Measurements from ENCODE around the gene LNPEP. TPM values are rescaled to one million over a fixed set of nuclear protein-coding genes. Genes with fewer than 3 reads are reported as not detected.

The LNPEP gene
- total and polyA plus RNA-seq, 2 of the 13 experiments (the other 11 are each of a cell fraction or from before 2014, with no cell fraction given) = 8.0 to 16.9 TPM

DNA sequence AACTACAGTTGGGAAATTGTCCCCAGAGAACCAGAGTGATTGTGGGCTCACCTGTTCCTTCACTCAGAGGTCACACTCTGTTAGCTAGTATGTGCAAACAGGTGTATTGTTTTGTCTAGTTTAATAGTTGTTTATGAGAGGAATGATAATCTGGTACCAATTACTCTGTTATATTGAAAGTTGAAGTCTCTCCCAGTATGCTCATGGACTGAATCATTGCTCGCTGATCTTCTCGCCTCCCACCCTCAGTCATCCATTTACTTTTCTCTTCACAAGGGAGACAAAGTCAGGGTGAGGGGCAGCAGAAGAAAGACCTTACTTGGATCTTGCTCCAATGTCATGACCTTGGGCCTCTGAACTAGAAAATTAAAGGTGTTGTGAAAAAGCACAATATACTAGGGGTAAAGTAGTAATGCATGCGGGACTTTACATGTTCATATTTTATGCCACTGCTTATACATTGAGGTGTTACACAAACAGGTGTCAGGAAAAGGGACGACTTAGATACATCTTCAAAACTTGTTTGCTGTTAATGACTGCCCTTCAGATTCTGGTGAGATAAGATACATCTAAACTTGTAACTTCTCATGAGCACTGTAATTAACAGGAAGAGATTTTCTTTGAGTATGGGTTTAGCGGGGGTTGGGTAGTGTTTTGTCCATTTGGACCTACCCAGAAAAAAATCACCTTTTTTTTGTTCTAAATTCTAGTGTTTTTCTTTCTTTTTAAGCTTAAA is 36.9 kb downstream of the LNPEP start:
- 96% methylated on average over 5 of the region's 5 CpGs for WGBS (ENCODE audit: low lambda C conversion rate)
- in situ Hi-C loops (cut with HindIII; ENCODE audit: extremely low pct_ligation_motif_present, low pct_unique_long_range_greater_than_20kb) = no loop called here
- CTCF ChIA-PET (ENCODE audit: low intra/inter-chr PET ratio, low total read pairs) = no interaction called here
- Histone ChIP-seq H3K27me3 (ENCODE audit: control insufficient read depth in 1 of 2, insufficient read depth in 2 of 2, low read length in 2 of 2) (no peaks in the 10 kb centered on the region), H3K4me2 (ENCODE audit: low read depth, low read length) (no peak overlapping the region), H3K4me3 (replicated peaks in 1 of 3; ENCODE audit: insufficient read depth in 1 of 3, low read depth in 2 of 3, low read length in 3 of 3) (no peak overlapping the region), H3K4me1 (ENCODE audit: insufficient read depth, low read length) (peaks cover 13% of the 10 kb centered on the region; the same call in 1 of the 2 replicates), H3K9me3 (ENCODE audit: low read length) (no peaks in the 10 kb centered on the region), H3K36me3 (replicated peaks in 1 of 2; ENCODE audit: control insufficient read depth in 1 of 2, insufficient read depth in 2 of 2, low read length in 2 of 2) (no peaks in the 10 kb centered on the region; a peak in 1 of 5 replicates), H2AFZ (ENCODE audit: low read length) (no peak overlapping the region), H3K27ac (ENCODE audit: extremely low read length, insufficient read depth, low read length) (no peak overlapping the region), H4K20me1 (ENCODE audit: insufficient read depth, low read length) (no peaks in the 10 kb centered on the region), H3K9ac (ENCODE audit: insufficient read depth, low read depth, low read length) (no peak overlapping the region), H3K79me2 (ENCODE audit: insufficient read depth, low read length) (peaks cover 23% of the 10 kb centered on the region)
- intact Hi-C loops (cut with micrococcal nuclease; ENCODE audit: unreplicated experiment) = no loop called here
- POLR2A ChIA-PET = no interaction called here
- DNase-seq (ENCODE audit: low spot score) (no peak), FAIRE-seq (no peak), ATAC-seq (no peak)
- no TSS peak for BruUV-seq (replicated peaks)
- TF ChIP-seq, protein P1, sequence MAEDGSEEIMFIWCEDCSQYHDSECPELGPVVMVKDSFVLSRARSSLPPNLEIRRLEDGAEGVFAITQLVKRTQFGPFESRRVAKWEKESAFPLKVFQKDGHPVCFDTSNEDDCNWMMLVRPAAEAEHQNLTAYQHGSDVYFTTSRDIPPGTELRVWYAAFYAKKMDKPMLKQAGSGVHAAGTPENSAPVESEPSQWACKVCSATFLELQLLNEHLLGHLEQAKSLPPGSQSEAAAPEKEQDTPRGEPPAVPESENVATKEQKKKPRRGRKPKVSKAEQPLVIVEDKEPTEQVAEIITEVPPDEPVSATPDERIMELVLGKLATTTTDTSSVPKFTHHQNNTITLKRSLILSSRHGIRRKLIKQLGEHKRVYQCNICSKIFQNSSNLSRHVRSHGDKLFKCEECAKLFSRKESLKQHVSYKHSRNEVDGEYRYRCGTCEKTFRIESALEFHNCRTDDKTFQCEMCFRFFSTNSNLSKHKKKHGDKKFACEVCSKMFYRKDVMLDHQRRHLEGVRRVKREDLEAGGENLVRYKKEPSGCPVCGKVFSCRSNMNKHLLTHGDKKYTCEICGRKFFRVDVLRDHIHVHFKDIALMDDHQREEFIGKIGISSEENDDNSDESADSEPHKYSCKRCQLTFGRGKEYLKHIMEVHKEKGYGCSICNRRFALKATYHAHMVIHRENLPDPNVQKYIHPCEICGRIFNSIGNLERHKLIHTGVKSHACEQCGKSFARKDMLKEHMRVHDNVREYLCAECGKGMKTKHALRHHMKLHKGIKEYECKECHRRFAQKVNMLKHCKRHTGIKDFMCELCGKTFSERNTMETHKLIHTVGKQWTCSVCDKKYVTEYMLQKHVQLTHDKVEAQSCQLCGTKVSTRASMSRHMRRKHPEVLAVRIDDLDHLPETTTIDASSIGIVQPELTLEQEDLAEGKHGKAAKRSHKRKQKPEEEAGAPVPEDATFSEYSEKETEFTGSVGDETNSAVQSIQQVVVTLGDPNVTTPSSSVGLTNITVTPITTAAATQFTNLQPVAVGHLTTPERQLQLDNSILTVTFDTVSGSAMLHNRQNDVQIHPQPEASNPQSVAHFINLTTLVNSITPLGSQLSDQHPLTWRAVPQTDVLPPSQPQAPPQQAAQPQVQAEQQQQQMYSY (CRISPR knock-in tag; IDR thresholded peaks at IDR 0.05) = no peak
- TF ChIP-seq, protein P2, sequence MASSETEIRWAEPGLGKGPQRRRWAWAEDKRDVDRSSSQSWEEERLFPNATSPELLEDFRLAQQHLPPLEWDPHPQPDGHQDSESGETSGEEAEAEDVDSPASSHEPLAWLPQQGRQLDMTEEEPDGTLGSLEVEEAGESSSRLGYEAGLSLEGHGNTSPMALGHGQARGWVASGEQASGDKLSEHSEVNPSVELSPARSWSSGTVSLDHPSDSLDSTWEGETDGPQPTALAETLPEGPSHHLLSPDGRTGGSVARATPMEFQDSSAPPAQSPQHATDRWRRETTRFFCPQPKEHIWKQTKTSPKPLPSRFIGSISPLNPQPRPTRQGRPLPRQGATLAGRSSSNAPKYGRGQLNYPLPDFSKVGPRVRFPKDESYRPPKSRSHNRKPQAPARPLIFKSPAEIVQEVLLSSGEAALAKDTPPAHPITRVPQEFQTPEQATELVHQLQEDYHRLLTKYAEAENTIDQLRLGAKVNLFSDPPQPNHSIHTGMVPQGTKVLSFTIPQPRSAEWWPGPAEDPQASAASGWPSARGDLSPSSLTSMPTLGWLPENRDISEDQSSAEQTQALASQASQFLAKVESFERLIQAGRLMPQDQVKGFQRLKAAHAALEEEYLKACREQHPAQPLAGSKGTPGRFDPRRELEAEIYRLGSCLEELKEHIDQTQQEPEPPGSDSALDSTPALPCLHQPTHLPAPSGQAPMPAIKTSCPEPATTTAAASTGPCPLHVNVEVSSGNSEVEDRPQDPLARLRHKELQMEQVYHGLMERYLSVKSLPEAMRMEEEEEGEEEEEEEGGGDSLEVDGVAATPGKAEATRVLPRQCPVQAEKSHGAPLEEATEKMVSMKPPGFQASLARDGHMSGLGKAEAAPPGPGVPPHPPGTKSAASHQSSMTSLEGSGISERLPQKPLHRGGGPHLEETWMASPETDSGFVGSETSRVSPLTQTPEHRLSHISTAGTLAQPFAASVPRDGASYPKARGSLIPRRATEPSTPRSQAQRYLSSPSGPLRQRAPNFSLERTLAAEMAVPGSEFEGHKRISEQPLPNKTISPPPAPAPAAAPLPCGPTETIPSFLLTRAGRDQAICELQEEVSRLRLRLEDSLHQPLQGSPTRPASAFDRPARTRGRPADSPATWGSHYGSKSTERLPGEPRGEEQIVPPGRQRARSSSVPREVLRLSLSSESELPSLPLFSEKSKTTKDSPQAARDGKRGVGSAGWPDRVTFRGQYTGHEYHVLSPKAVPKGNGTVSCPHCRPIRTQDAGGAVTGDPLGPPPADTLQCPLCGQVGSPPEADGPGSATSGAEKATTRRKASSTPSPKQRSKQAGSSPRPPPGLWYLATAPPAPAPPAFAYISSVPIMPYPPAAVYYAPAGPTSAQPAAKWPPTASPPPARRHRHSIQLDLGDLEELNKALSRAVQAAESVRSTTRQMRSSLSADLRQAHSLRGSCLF (CRISPR knock-in tag; IDR thresholded peaks at IDR 0.05; ENCODE audit: borderline replicate concordance) = no peak
- TF ChIP-seq GATAD2A (CRISPR knock-in tag; IDR thresholded peaks at IDR 0.05) (no peak), POGZ (CRISPR knock-in tag; IDR thresholded peaks at IDR 0.05) (no peak), GABPA (IDR thresholded peaks at IDR 0.05; ENCODE audit: low read depth, low read length) (no peak), GABPA (CRISPR knock-in tag; IDR thresholded peaks at IDR 0.05; ENCODE audit: low read depth) (no peak), CHD4 (IDR thresholded peaks at IDR 0.05; ENCODE audit: borderline replicate concordance, low read length) (no peak), ZNF556 (CRISPR knock-in tag; IDR thresholded peaks at IDR 0.05; ENCODE audit: borderline replicate concordance) (no peak), ZNF138 (CRISPR knock-in tag; IDR thresholded peaks at IDR 0.05; ENCODE audit: low read depth) (no peak), MAZ (IDR thresholded peaks at IDR 0.05; ENCODE audit: borderline replicate concordance, low read depth, low read length) (no peak), MAZ (CRISPR knock-in tag; IDR thresholded peaks at IDR 0.05; ENCODE audit: low read depth) (no peak), CEBPG (CRISPR knock-in tag; IDR thresholded peaks at IDR 0.05) (no peak), CBX1 (IDR thresholded peaks at IDR 0.05; ENCODE audit: low read depth) (no peak)
- TF ChIP-seq, protein P3, sequence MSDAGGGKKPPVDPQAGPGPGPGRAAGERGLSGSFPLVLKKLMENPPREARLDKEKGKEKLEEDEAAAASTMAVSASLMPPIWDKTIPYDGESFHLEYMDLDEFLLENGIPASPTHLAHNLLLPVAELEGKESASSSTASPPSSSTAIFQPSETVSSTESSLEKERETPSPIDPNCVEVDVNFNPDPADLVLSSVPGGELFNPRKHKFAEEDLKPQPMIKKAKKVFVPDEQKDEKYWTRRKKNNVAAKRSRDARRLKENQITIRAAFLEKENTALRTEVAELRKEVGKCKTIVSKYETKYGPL (CRISPR knock-in tag; IDR thresholded peaks at IDR 0.05) = no peak

All from HepG2 (cell line).